Brain microvascular endothelial cell (primary cell): ENCODE measurements around the gene TANC1.

Experiments used
- DNase-seq: peaks from one replicate; pipeline ENCODE4 v3.0.0-alpha.2; 2020
- H3K27ac ChIP-seq: fragments of 250-450 bp; sonication (Bioruptor Pico); 2 replicates; pipeline ENCODE4 v1.5.1; 2020; ENCODE audit warnings: mild to moderate bottlenecking, moderate library complexity
- H3K27me3 ChIP-seq: fragments of 250-450 bp; sonication (Bioruptor Pico); replicated peaks from 2 replicates; pipeline ENCODE4 v1.5.1; 2020; ENCODE audit warnings: mild to moderate bottlenecking
- H3K36me3 ChIP-seq: fragments of 250-450 bp; sonication (Bioruptor Pico); replicated peaks from 2 replicates; pipeline ENCODE4 v1.5.1; 2020; ENCODE audit warnings: mild to moderate bottlenecking
- H3K4me3 ChIP-seq: 2 replicates; pipeline ENCODE4 v1.5.1; 2011; ENCODE audit warnings: low read depth, mild to moderate bottlenecking, control low read depth, low read length, moderate library complexity
- in situ Hi-C: cut with HindIII; loops from 2 replicates; pipeline ENCODE4 v1.10.0; 2017; ENCODE audit warnings: low sequenced_read_pairs, low pct_ligation_motif_present
- TF ChIP-seq, protein P1 (sequence below): IDR thresholded peaks from 2 replicates; pipeline ENCODE4 v1.5.1; 2011; ENCODE audit warnings: low read depth, mild to moderate bottlenecking, moderate library complexity, low read length, control low read depth, inconsistent platforms; ENCODE audit errors: missing control alignments

Gene TANC1

DNA sequence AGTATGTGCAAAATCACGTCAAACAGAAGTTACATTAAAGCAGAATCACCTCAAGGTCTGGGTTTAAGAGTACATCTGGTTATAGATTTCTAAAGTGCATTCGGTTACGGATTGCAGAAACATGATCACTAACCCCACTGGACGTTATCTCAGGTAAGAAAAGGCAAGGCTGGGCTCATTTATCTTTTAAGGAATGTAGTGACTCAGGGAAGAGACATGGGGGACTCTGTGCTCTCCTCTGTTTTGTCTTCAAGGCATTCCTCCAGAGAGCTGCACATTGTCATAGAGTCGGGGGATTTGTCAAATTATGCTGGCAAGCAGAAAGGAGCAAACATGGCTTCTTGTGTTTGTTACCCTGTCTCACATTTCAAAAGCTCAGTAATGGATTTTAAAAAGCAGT is 303.7 kb downstream of the TANC1 start:
- Histone ChIP-seq H3K27me3 (no peaks in the 10 kb centered on the region), H3K36me3 (no peaks in the 10 kb centered on the region), H3K4me3 (no peak overlapping the region), H3K27ac (no peak overlapping the region)
- in situ Hi-C loops = no loop called here
- DNase-seq = no peak
- TF ChIP-seq, protein P1, sequence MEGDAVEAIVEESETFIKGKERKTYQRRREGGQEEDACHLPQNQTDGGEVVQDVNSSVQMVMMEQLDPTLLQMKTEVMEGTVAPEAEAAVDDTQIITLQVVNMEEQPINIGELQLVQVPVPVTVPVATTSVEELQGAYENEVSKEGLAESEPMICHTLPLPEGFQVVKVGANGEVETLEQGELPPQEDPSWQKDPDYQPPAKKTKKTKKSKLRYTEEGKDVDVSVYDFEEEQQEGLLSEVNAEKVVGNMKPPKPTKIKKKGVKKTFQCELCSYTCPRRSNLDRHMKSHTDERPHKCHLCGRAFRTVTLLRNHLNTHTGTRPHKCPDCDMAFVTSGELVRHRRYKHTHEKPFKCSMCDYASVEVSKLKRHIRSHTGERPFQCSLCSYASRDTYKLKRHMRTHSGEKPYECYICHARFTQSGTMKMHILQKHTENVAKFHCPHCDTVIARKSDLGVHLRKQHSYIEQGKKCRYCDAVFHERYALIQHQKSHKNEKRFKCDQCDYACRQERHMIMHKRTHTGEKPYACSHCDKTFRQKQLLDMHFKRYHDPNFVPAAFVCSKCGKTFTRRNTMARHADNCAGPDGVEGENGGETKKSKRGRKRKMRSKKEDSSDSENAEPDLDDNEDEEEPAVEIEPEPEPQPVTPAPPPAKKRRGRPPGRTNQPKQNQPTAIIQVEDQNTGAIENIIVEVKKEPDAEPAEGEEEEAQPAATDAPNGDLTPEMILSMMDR = no peak

DNA sequence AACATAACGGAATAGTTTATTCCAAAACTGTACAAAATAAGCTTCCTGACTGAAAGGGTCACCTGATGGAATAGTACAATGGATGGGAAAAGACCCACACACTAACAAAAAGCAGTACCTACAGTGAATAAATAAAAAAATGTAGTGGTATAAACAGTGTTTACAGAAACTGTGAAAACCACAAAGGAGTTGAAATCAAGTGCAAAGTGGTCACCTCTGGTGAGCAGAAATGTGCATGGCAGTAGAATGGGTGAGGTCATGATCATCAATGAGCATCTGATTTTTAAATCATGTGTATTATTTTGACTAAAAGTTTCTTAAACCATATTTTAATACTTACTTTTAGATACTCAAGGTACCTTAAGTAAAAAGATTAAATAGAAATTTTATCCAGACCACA is 306.7 kb downstream of the TANC1 start:
- Histone ChIP-seq H3K4me3 (no peak overlapping the region), H3K27ac (no peak overlapping the region), H3K27me3 (no peaks in the 10 kb centered on the region), H3K36me3 (no peaks in the 10 kb centered on the region)
- TF ChIP-seq, protein P1 = no peak
- no peak for DNase-seq
- in situ Hi-C loops = no loop called here

DNA sequence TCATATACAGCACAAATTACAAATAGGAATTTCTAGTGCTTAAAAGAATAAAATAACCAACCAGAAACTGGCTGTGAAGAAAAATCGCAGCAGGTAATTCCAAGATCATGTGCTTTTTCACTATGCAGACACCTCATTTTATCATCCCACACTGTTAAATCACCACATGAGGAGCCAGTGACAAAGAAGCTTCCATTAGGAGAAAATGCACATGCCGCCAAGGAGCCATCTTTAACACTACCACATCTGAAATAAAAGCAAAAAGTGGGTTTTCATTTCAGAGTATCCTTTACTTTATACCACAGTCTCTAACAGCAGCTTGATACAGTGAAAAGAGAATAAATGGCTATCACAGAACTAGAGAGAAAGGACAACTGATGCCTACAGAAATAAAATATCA is 311.3 kb downstream of the TANC1 start:
- no peaks in the 10 kb centered on the region for H3K27me3 ChIP-seq
- H3K4me3 ChIP-seq = no peak overlapping the region
- no peaks in the 10 kb centered on the region for H3K36me3 ChIP-seq
- H3K27ac ChIP-seq = no peak overlapping the region
- in situ Hi-C loops = no loop called here
- TF ChIP-seq, protein P1 = no peak
- no peak for DNase-seq

DNA sequence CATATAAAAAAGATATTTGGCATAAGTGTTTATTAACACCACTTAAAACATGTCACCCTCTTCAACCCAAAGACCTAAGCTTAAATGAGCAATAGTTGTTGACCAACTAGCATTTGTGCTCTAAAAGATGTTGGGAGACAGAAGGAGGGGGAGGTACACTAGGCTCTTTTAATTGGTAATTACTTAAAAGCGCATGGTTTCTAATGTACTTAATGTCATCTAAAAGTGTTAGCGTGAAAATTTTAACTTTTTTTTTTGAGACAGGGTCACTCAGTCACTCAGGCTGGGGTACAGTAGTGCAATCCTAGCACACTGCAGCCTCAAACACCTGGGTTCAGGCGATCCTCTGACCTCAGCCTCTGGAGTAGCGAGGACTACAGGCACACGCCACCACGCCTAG is 312.6 kb downstream of the TANC1 start:
- DNase-seq = no peak
- TF ChIP-seq, protein P1 = no peak
- Histone ChIP-seq H3K36me3 (no peaks in the 10 kb centered on the region), H3K27ac (no peak overlapping the region), H3K27me3 (no peaks in the 10 kb centered on the region), H3K4me3 (no peak overlapping the region)
- in situ Hi-C loops = no loop called here
